Activated effector memory CD4-positive, alpha-beta T cell treated with anti-CD3 and anti-CD28 coated beads, Interleukin-2, amount 50 U/mL, for 16 hours (primary cell): ENCODE data around the gene SLC25A25.

Source experiments
- DNase-seq: peaks from one replicate; pipeline ENCODE4 v3.0.0-alpha.2; 2020

SLC25A25 gene

DNA sequence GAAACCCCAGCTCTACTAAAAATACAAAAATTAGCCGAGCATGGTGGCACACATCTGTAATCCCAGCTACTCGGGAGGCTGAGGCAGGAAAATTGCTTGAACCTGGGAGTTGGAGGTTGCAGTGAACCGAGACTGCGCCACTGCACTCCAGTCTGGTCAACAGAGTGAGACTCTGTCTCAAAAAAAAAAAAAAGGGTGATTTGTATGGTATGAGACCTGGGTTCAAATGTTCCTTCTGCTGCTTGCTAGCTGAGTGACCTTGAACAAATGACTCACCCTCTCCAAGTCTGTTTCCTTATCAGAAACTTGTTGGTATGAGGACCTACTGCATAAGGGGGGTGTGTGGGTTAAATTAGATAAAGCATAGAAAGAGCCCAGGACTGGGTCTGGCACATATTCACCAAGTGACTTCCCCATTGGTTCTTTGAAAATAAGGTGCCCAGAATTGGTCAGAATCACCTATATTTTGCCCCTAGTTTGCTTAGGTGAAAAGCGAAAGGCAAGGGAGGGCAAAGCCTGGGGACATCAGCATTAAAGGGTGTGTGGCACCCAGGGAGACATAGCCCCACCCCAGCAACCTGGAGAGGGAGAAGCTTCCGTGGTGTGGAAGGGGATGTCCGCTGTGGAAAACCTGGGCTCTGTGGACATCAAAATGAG, 9.9 kb downstream of the SLC25A25 start:
- no peak for DNase-seq

DNA sequence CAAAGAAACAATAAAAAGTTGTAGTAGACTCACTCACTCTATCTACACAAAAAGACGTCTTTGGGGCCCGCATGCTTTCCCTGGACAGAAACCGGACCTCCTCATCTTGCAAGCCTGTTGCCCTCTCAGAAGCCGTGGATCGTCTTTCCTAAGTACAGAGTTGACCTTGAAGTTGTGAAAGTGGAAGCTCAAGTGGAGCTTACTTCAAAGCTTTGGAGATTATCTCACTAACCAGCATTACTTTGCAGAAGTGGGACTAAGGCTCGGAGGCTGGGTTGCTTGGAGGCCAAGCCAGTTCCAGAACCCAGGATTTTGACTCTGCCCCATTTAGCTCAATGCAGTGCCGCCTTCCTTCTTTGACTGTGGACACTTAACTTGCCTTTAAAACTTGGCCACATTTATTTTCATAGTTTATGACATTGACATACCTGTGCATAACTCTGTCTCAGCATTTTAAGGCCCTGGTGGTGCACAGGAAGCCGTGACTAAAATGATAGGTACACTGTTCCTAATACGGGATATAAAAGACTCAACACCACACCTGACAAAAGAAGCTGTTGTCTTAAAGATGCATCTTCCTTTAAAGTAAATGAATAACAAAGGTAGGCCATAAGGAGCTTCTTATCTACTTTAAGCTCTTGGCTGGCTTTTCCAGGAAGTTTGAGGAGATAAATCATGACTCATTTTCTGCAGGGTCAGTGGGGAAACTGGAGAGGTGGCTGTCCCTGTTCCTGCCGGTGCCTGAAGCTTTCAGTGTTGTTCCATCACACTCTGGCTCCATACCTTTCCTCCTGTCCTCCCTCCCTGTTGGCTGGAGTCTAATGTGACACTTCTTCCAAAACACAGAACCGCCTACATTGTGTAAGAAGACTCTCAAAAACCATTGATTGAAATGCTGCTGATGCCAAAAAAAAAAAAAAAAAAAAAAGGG, 10.7 kb downstream of the SLC25A25 start:
- DNase-seq, result no peak

DNA sequence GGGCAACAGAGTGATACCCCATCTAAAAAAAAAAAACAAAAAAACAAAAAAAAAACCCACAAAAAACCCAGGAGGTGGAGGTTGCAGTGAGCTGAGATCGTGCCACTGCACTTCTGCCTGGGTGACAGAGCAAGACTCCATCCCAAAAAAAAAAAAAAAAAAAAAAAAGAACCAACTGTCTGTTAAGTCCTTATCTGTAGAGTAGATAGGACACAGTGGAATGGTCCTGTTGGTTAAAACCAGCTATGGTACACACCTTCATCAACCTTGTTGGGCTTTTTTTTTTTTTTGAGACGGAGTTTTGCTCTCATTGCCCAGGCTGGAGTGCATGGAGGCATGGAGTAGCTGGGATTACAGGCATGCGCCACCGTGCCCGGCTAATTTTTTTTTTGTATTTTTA, 12.2 kb downstream of the SLC25A25 start:
- DNase-seq, result no peak

DNA sequence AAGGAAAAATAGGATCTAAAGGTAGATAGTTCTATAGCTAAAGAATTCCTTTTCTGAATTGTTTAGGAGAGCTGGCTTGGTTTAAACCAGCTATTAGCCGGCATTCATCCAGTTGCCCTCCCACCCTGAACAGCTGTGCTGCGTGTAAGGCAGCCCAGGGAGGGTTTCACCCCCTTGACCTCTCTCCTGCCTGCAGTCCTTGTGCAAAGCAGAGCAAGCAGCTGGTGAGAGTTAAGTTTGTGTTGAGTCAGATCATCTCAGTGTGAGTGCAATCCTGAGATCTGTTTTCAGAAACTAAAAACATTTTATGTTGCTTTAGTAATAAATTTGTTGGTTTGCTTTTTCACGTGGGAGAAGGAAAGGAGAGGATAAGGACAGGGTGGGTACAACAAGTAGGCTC, 13.0 kb downstream of the SLC25A25 start:
- no peak for DNase-seq

- no peak for DNase-seq
Observed at GRCh38 chr9:128082151-128082550, 14.1 kb downstream of the SLC25A25 start.

DNA sequence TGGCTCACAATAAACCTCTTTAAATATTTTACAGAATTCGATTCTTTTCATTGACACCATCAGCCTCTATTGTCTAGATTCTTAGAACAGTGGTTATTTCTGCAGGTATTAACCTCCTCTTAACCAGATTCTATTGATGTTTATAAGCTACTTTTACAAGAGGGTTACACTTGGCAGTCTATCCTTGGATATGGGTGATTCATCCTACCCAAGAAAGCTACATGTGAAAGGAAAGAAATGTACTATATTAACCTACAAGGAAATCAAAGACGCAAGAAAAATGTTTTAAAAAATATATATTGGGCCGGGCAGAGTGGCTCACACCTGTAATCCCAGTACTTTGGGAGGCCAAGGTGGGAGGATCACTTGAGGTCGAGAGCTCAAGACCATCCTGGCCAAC, 16.7 kb downstream of the SLC25A25 start:
- DNase-seq, result no peak

DNA sequence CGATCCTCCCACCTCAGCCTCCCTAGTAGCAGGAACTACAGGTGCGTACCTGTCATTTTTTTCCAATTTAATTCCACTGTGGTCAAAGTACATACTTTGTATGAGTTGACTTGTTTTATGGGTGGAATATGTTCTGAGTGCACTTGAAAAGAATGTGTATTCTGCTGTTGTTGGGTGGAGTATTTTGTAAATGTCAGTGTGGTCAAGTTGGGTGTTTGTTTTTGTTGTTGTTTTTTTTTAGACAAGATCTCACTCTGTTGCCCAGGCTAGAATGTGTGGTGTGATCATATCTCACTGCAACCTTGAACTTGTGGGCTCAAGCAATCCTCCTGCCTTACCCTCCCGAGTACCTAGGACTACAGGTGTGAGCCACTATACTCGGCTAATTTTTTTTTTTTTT, 17.9 kb downstream of the SLC25A25 start:
- DNase-seq, result no peak

- no peak for DNase-seq
Observed at GRCh38 chr9:128087262-128087661, 19.2 kb downstream of the SLC25A25 start.

DNA sequence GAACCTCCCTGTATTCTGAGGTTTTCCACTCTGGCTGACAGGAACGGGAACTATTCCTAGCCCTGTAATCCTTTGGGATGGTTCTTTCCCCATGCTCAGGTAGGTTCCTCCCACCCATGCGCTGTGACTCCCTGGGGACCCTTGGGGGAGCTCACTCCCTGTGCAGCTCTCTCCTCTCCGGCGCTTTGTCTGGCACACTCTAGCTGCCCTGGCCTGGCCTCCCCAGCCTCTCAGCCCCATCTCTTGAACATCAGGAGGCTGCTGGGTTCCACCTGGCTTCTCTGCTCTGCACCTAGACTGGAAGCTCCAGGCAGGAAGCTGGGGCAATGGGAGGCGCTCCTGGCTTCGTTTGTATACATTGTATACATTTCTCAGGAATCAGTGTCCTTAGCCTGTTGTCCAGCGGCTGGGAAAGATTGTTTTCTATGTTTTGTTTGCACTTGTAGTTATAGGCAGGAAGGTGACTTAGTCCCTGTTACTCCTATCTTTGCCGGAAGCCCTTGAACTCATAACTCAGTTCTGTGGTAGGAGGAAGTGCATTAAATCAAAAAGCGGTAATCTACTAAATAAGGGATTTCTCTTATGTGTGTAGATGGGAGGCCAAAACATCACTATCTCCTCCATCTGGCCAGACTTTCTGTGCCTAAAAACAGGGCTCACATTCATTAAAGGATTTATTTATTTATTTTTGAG, 20.4 kb downstream of the SLC25A25 start:
- no peak for DNase-seq

DNA sequence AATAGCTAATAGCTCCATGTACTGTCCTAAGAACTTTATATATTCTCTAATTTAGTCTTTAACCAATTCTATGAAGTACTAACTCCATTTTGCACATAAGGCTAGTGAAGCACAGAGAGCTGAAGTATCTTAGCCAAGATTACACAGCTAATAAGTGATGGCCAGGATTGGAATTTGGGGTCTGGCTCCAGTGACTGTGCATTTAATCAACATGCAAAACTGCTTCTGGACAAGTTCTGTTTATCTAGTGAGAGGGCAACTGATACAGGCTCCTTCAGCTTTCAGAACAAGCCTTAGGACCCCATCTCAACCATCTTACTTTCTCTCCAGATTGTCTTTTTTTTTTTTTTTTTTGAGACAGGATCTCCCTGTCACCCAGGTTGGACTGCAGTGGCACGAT, 21.3 kb downstream of the SLC25A25 start:
- DNase-seq, result no peak

GRCh38 chr9:128091144-128091543, 23.1 kb downstream of the SLC25A25 start:
- no peak for DNase-seq

DNA sequence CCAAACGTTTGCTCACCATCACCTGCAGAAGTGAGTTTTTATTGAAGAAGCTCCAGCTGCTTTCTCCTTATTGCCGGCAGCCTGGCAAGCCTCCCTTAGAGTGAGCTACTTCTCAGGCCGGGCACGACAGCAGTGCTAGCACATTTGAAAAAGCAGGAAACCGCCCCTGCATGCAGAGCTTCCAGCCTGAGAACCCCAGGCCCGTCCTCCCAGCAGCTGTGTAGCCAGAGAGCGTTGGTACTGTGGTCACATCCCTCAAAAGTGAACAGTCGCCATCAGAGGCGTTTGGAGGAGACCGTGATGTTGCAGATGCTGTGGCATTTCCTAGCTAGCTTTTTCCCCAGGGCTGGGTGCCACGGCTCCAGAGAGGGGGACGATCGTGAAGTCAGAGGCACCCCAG, 23.5 kb downstream of the SLC25A25 start:
- DNase-seq, result no peak

- DNase-seq, result no peak
Observed at GRCh38 chr9:128092199-128092977, 24.4 kb downstream of the SLC25A25 start.

DNA sequence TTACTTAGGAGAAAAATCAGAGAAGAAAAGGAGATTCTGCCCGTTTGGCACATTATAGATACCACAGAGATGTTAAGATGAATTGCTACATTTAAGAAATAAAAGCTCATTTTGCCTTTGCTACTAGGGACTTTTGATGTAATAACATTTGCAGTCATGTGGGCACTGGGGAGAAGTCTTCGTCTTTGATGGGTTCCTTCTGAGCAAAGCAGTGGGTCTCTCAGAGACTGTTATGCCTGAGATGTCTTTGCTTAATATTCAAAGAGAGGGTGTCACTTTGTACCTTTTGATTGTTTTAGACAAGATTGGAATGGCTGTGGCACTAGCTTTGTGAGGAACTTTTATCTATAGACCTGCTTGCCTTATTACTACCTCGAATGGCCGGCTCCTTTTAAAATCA, 25.0 kb downstream of the SLC25A25 start:
- DNase-seq, result no peak

DNA sequence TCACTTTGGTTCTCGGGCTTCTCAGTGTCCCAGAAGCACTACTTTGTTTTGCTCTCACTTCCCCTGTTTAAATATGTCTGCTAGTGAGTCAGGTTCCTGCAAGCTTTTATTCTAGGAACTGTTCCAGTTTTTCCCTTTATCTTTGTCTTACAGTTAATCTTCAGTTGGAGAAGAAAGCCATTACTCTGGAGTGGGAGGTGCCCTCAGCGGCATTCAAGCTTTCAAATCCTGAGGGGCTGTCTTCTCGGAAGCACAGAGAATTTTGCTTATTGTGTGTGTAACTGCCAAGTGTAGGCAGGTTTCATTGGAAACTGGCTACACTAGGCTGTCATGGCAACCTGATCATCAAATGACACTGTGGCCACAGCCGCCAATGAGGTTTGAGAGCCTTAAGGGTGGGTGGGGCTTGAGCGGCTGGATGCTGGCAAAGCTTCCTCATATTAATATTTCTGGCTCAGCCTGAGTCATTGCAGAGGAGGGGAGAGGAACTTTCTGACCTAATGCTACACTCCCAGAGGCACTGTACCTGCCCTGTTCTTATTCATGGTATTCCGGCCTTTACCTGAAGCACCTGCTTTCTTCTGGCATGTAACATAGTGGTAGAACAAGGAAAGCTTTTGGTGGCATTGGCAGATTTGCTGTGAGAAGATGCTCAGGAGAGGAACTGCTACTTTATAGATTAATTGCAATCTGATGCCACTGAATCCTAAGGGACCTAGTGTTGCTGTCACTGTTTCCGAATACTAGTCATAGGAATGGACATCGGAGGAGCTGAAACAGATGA, 26.3 kb downstream of the SLC25A25 start:
- DNase-seq, result peak; percentile 92

DNA sequence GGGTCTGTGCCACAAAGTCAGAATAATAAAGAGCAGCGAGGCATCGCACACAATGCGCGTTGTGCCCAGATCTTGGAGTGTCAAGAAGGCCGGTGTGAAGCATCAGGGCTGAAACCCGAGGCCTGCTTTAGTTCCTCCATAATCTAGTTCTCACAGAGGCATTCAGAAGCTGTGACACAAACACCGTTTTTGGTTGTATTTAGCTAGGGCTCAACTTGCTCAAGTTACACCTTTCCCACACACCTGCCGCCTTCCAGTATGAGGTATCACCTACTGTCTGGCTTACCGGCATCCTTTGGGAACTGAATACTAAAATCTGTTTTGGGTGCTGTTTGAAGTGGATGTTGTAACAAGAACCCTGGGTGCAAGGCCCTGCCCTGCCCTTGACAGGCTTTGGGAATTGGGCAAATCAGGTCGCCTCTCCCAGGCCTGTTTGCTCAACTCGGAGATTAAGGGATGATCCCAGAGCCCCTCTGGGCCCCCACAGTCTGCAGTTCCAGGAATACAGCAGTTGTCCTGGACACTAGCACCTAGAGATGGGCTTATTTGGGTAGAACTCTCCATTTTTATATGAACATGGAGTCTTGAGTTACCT, 27.0 kb downstream of the SLC25A25 start:
- no peak for DNase-seq

DNA sequence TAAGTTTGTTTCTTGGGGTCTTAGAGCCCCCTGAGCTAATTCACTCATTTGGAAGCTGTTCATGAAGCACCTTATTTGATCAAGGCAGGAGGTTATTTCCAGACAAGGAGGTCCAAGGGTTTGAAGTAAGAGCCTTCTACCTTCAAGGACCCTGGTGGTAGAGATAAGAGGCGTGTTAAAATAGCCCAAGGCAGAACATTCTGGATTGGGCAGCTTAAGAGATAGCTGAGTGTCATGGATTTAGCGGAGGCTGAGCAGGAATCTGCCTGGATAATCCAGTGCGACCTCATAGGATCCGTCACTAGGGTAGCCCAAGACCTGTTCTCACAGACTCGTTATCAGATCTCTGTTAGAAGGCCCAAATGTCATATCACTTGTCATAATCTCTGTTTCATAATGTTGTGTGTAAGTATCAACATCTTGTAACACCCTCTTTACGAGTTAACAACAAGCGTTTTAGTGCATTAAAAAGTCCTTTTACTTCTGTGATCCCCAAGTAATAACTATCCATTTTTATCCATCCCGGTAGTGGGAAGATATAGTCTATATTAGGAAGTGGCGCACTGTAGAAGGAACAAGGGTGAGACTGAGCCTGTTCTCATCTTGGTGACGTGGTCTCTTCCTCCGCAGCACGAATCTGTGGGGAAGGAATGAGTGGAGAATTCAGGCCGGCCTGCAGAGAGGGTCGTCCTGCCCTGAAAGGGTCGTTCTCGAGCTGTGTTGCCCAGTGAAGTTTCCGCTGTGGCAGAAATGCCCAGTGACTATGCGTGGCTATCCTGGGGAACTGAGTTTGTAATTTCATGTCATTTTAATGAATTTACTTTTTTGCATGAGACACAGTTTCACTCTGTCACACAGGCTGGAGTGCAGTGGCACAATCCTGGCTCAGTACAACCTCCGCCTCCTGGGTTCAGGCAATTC, 28.8 kb downstream of the SLC25A25 start:
- no peak for DNase-seq

GRCh38 chr9:128097543-128098296, 29.7 kb downstream of the SLC25A25 start:
- no peak for DNase-seq

DNA sequence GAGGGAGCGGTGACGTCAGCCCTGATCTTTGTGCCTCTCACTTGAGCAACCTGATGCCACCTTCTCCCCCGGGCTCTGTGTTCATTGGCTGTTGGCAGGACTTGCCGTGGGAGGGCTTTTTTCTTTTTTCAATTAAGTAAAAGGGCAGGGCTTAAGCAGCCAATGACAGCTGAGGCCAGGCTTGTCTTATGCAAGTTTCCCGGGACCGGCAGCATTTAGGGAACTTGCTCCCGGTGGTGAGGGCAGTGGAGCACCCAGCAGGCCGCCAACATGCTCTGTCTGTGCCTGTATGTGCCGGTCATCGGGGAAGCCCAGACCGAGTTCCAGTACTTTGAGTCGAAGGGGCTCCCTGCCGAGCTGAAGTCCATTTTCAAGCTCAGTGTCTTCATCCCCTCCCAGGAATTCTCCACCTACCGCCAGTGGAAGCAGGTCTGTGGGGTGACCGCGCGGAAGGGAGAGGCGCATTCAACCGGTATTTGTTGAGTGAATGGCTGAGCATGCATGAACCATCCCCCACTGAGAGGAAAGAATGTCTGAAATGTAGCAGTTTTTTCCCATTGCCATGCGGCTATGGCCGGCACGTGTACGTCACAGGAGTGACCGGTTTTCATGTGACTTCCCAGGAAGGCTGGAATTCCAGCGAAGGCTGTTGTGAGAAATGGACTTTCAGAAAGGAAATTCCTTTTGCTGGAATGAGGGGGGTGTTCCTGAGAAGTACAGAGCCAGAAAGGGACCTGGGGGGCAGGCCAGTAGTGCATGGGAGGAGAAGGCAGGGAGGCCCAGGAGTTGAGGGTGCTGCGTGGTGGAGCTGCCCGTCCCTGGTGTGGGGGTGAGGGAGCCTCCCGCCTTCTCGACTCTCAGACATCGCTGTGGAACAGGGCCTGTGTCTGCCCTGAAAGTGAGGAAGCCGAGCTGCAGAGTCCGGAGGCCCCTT, 30.5 kb downstream of the SLC25A25 start:
- DNase-seq, result peak; percentile 83
